Upper lobe of right lung (tissue), 1 donor: ENCODE results near the gene ARL5C. TPM values are rescaled to one million over a fixed set of nuclear protein-coding genes. Genes with fewer than 3 reads are reported as not detected.
A peak's percentile ranks its signal among the peaks of the same experiment; 100 is the strongest.

Experiments used
- ATAC-seq: fragments of 200-7000 bp; cut with Tn5 transposase; one replicate; pipeline ENCODE4 v1.9.1; 2020; ENCODE audit warnings: mild to moderate bottlenecking, moderate library complexity
- DNase-seq: peaks from one replicate; pipeline ENCODE4 v3.0.0-alpha.2; 2020
- H3K27ac ChIP-seq: fragments of 200-600 bp; one replicate; pipeline ENCODE4 v1.8.0; 2022
- H3K27me3 ChIP-seq: fragments of 200-600 bp; one replicate; pipeline ENCODE4 v1.8.0; 2022; ENCODE audit warnings: mild to moderate bottlenecking
- H3K36me3 ChIP-seq: fragments of 200-600 bp; one replicate; pipeline ENCODE4 v1.8.0; 2022
- H3K4me1 ChIP-seq: fragments of 200-600 bp; one replicate; pipeline ENCODE4 v1.8.0; 2022
- H3K4me3 ChIP-seq: fragments of 200-600 bp; one replicate; pipeline ENCODE4 v1.8.0; 2022; ENCODE audit warnings: mild to moderate bottlenecking
- H3K9me3 ChIP-seq: fragments of 200-600 bp; one replicate; pipeline ENCODE4 v1.8.0; 2022
- CTCF ChIP-seq: fragments of 200-600 bp; IDR thresholded peaks from one replicate; pipeline ENCODE4 v1.8.0; 2022; ENCODE audit warnings: antibody characterized with exemption
- intact Hi-C: fragments of 100-400 bp; cut with DNase I; formaldehyde crosslinking; loops from one replicate; pipeline ENCODE4 v1.11.0; 2022
- total RNA-seq: library from RNA; stranded (reverse); fragmentation: NEBNext Ultra II Directional; extraction: Animal tissue kit (Norgen Biotek cat#: 25700); gene quantifications from one replicate; pipeline ENCODE4 v1.2.1, GENCODE V29; 2021
- donor health status: DM: no; HTN: yes; CAD: no; lungs with severe emphysema.

Gene ARL5C
- total RNA-seq, 1 donor from 2014 or later, result not detected

DNA sequence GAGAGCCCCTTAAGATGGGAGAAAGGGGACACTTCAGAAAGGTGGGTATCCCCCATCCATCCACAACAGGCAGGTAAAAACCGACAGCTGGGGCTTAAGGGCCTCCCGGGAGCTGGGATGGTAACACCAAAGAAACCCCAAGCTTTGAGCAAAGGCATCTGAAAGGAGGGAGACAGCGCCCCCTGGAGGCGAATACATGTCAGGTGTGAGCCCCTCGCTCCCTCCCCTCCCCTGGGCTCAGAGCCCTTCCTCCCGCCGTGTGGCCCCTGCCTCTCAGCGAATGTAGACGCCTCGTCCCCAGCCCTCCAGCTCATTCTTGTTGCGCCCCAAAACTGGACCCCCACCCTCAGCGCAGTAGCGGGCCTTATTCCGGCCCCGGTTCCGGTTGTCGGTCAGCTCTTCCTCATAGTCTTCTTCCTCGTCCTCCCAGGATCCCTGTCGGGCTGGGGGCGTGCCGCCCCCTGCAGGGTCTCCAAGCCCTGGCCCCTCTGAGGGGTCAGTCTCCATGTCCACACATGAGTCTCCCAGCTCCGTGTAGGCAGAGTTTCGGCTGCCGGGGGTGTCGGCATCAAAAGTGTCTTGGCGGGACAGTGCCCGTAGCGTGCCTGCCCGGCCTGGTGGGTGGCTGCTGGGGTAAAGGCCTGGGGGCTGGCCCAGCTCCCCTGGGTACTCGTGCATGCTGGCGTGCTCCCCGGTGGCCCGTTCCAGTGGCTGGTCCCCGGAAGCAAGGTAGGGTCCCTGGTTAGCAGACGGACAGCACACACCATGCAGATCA is 9.1 kb upstream of the ARL5C start:
- no peaks in the 10 kb centered on the region for H3K4me1 ChIP-seq
- ATAC-seq (peak; percentile 82), DNase-seq (peak; percentile 81)
- H3K27me3 ChIP-seq, result no peaks in the 10 kb centered on the region
- TF ChIP-seq CTCF, result peak; percentile 93
- intact Hi-C loops, result no loop called here
- H3K9me3 ChIP-seq, result no peaks in the 10 kb centered on the region
- no peak overlapping the region for H3K4me3 ChIP-seq
- peaks cover 18% of the 10 kb centered on the region for H3K36me3 ChIP-seq
- no peak overlapping the region for H3K27ac ChIP-seq

GRCh38 chr17:39173526-39174274 is 7.7 kb upstream of the ARL5C start:
- no peak overlapping the region for H3K4me3 ChIP-seq
- no peaks in the 10 kb centered on the region for H3K9me3 ChIP-seq
- H3K4me1 ChIP-seq, result no peaks in the 10 kb centered on the region
- no peaks in the 10 kb centered on the region for H3K27me3 ChIP-seq
- ATAC-seq, result no peak
- TF ChIP-seq CTCF, result no peak
- intact Hi-C loops, result no loop called here
- H3K27ac ChIP-seq, result no peak overlapping the region
- no peak for DNase-seq
- peaks cover 18% of the 10 kb centered on the region for H3K36me3 ChIP-seq

DNA sequence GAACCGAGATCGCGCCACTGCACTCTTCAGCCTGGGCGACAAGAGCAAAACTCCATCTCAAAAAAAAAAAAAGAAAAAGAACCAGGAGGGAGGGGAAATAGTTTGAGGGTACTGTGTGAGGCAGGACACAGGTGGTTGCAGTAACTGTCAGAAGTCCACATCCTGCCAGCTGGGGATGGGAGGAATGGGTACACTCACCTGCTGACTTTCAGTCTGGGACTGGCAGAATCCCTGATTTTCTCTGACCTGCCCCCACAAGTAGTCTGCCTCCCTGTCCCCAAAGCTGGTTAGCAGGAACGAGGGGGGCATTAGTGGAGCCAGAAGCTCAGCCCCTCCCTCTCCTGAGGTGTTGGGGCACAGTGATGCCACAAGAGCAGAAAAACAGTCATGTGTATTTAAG is 7.1 kb upstream of the ARL5C start:
- no peak for TF ChIP-seq CTCF
- Histone ChIP-seq H3K9me3 (no peaks in the 10 kb centered on the region), H3K27ac (no peak overlapping the region), H3K36me3 (peaks cover 18% of the 10 kb centered on the region), H3K27me3 (no peaks in the 10 kb centered on the region), H3K4me1 (no peaks in the 10 kb centered on the region), H3K4me3 (no peak overlapping the region)
- DNase-seq (no peak), ATAC-seq (no peak)
- intact Hi-C loops, result no loop called here

DNA sequence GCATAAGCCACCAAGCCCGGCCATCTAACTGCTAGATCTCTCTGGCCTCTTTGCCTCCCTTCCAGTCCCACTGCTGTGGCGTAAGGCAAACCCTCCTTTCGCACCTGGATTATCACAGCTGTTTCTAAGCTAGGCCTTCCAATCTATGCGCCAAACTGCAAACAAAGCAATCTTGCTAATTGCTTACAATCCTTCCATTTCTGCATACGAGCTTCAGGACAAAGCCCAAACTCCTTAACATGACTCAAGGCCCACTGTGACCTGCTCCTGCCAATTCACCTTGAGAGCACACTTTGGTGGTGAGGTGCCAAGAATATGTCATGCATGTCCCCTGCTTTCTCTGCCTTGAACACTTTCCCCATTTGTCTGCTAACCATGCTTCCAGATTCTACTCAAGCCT is 6.0 kb upstream of the ARL5C start:
- no peaks in the 10 kb centered on the region for H3K27me3 ChIP-seq
- DNase-seq (no peak), ATAC-seq (no peak)
- H3K36me3 ChIP-seq, result peaks cover 12% of the 10 kb centered on the region
- H3K4me3 ChIP-seq, result no peak overlapping the region
- no peak for TF ChIP-seq CTCF
- H3K9me3 ChIP-seq, result no peaks in the 10 kb centered on the region
- H3K4me1 ChIP-seq, result no peaks in the 10 kb centered on the region
- H3K27ac ChIP-seq, result no peak overlapping the region
- intact Hi-C loops, result no loop called here

DNA sequence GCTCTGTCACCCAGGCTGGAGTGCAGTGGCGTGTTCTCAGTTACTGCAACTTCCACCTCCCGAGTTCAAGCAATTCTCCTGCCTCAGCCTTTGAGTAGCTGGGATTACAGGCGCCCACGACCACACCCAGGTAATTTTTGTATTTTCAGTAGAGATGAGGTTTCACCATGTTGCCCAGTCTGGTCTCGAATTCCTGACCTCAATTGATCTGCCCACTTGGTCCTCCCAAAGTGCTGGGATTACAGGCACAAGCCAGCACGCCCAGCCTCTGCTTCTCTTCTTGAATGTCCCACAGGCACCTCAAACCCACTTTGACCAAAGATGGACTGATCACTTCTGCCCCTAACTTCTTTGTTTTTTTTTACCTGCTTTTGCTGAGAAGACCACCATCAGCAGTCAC is 4.6 kb upstream of the ARL5C start:
- Histone ChIP-seq H3K27me3 (no peaks in the 10 kb centered on the region), H3K4me3 (no peak overlapping the region), H3K27ac (no peak overlapping the region), H3K9me3 (no peaks in the 10 kb centered on the region), H3K4me1 (peaks cover under 1% of the 10 kb centered on the region), H3K36me3 (peaks cover 4% of the 10 kb centered on the region)
- DNase-seq (no peak), ATAC-seq (no peak)
- intact Hi-C loops, result no loop called here
- TF ChIP-seq CTCF, result no peak
